HG03045 (cell line): ENCODE data around the gene SPATA32.
"Not testable (repeated sequence)": the region's sequence is repeated elsewhere in the genome, so short reads cannot be mapped to it uniquely, and the experiment has no call there.

ENCODE experiments used
- ATAC-seq: cut with Tn5 transposase; IDR thresholded peaks from one replicate; pipeline ENCODE4 v1.9.1; 2021; ENCODE audit warnings: mild to moderate bottlenecking, moderate library complexity; ENCODE audit not compliant: unreplicated experiment

Gene SPATA32, protein sequence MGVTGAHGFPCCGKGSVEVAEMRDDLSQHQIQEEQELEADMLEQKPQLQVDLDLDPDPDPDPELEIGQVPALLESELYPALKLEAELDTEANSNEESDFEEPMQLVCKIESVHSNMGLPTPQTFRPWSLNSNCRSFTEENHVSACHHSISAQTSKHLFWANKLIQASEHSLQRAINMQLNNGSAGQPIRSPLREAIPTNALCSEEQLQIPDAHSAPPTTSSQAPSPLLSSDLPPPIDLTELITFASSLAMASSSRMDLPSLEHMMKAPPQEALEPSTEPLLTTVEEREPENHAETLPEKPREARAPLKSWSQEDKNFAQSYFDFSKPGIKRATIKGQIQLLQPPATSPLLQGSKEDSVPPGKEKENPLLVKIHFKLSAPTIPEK

DNA sequence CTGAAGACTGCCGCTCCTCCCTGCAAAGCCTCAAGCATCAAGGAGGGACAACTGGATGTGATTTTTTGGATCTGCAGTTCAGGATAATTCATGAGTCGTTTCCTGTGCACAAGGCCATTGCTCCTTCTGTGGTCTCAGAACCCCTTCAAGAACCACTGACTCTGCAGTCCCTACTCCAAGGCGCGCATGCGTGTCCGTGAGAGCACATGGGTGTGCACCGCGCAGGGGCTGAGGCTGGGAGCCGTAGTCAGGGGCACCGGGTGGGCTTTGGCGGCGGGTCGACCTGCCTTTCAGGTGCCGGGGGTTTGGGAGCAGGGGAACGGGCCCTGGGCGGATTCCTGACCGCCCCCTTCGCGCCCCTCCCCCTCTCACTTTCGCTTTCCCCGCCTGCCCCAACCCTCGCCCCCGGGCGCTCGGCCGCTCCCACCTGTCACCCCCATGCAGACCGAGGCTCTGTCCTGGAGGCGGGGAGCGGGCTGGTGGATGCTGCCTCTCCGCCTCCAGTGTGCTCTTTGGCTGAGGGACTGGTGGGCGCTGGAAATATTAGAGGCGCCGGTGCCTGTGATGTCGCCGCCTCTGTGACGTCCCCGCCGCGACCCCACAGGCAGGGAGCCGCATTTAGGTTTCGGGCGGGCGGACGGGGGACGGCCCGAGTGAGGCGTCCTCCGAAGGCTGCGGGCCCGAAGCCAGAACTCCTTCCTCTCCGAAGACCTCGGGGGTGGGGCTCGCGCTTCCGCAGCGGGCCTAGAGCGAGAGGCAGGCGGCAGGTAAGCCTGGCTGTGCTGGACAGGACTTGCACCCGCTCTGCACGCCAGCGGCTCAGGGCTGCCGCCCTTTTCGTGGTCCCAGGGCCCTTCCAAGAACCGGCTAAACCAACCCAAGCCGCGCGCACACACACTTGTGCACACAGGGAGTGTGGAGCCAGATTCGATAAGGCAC lies at the start of gene SPATA32:
Gene SPATA32, minus strand, starts transcription at position 518 of the 939 bp plus-strand sequence. Its CDS starts 78 bp downstream, at position 440.
- ATAC-seq: peak; percentile 42

DNA sequence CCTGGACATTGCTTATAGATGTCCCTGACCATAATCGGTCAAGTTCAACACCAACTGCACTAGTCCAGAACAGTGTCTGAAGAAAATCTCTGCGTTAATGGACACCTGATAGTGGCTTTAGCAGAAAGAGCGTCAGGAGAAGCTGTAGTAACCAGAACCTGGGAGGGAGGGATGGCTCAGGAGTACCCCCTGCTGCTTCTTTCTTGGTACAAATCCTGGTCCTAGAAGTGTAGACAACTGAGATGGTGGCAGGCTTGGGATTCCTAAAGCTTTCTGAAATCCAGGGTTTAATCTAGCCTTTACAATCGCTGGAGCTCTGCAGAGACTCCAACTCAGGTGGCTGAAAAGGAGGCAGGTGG lies 49.5 kb upstream of the SPATA32 start:
- no peak for ATAC-seq

- no peak for ATAC-seq
Measured at GRCh38 chr17:45310380-45311324, 48.8 kb upstream of the SPATA32 start.

- no peak for ATAC-seq
Measured at GRCh38 chr17:45309400-45309799, 47.5 kb upstream of the SPATA32 start.

- ATAC-seq: no peak
Measured at GRCh38 chr17:45308840-45309239, 46.9 kb upstream of the SPATA32 start.

GRCh38 chr17:45308016-45308365 lies 46.1 kb upstream of the SPATA32 start:
- ATAC-seq: no peak

DNA sequence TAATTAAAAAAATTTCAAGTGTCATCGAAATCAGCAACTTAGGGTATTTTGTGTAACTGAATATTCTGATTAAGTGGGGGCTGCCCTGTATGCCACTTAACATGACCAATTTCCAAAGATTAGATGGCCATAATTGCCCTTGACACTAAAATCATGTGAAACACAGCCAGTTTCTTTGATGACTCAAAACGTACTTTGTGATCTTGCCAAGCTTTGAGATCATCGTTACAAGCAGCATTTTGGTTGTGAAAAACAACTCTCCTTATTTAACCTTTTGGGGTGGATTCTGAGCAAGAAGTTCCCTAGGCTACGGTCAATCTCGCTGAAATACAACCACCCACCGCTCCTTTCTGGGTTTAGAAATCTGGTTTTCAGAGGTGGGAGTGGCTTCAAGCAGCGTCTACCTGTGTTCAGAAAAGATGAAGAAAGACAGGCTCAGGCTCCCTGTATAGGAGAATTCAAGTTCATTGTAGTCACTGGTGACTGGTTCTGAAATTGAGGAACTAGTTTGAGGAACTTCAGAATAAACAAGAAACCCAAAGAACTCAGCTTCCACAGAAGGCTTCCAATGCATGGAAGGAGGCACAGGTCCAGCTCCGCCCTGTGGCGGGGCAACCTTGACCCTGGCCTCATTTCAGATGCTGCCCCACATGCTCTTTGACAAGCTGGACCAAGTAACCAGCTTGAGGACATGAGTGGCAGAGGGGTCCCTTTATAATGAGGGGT lies 45.6 kb upstream of the SPATA32 start:
- no peak for ATAC-seq

- ATAC-seq: no peak
Measured at GRCh38 chr17:45306623-45307022, 44.7 kb upstream of the SPATA32 start.

DNA sequence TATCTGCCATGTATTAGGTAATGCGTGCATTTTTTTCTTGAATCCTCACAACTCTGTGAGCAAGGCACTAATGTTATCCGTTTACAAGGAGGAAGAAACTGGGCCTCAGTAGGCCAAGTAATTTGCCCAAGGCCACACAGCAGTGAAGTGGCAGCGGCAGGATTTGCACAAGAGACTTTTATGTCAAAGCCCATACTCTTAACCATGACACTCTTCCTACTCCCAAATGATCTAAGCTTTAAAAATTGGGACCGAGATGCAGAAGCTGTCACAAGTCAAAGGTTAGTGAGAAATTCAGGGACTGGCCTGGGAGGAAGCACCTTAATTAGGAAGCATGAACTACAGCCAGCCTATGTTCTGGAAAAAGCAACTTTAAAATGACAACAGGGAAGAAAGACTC lies 44.2 kb upstream of the SPATA32 start:
- no peak for ATAC-seq

DNA sequence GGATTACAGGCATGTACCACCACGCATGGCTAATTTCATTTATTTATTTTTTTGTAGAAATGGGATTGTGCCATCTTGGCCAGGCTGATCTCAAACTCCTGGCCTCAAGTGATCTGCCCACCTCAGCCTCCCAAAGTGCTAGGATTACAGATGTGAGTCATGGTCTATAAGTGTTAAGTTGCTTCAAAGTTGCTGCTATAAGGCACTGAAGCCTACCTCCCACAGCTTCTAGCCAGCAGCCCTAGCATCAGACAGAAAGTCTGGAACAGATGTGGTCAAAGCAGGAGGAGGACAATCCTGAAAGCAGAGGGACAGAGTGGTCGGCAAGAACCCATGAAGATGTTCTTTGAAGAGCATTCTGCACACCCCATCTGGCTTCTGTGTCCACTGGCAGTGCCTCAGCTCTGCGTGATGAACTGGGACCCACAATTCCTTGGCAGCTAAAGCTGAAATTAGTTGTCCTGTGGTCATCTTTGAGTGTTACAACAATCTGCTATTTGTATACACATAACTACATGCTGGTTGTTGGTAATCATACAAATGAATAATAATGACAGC lies 43.7 kb upstream of the SPATA32 start:
- no peak for ATAC-seq

- peak; percentile 62 for ATAC-seq
Measured at GRCh38 chr17:45302649-45303173, 40.8 kb upstream of the SPATA32 start.

GRCh38 chr17:45302220-45302619 lies 40.3 kb upstream of the SPATA32 start:
- not testable (repeated sequence) for ATAC-seq

DNA sequence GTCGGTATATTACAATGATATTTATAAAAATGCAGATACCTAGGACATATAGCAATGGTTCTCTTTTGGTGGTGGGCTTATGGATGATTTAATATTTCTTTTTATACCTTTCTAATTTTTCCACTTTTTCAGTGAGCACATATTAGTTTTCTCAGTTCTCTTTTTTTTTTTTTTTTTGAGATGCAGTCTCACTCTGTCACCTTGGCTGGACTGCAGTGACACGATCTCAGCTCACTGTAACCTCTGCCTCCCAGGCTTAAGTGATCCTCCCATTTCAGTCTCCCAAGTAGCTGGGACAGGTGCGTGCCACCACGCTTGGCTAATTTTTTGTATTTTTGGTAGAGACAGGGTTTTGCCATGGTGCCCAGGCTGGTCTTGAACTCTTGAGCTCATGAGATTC lies 39.8 kb upstream of the SPATA32 start:
- ATAC-seq: no peak

DNA sequence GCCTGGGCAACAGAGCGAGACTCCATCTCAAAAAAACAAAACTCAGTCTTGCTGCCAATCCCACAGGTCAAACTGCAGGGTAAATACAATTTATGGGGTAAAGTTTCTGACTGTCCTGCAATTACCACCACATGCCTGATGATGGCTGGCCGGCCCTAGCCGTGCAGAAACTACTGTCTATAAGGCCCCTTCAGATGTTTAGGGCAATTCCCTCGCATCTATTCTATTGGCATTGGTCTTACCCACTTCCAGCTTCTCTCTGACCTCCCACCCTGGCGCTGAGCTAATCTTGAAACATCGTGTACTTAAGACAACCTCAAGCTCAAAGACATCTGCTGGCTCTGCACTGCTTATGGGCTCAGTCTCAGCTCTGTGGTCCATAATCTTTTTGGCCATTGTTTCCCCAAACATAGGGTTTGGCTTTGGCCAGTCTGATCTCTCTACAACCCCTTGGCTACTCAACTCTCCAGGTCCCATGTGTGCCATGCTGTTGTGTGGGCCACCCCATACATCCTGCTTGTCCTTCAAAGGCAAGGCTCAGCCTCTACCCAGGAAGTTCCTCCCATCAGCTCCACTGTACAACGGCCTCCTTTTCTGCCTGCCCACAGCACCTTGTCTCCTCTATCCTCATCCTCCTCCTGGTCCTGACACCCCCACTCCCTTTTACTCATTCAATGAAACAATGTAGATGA lies 38.3 kb upstream of the SPATA32 start:
- no peak for ATAC-seq

DNA sequence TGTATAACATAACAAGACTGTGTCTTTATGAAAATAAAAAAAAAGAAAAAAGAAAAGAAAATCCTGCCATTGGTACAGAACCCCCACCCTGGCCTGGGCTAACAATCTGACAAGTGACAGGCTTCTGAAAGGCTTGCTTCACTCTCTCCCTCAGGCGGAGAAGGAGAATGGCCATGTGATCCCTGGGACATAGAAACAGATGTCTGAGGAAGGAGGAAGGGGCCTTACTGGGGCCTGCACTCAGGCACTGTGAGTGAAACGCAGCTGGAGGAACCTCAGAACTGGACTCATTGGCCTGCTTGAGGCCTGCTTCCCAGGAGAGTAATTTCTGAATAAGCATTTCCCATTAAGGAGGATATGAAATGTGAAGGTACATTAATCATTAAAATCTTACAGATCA lies 37.5 kb upstream of the SPATA32 start:
- no peak for ATAC-seq

DNA sequence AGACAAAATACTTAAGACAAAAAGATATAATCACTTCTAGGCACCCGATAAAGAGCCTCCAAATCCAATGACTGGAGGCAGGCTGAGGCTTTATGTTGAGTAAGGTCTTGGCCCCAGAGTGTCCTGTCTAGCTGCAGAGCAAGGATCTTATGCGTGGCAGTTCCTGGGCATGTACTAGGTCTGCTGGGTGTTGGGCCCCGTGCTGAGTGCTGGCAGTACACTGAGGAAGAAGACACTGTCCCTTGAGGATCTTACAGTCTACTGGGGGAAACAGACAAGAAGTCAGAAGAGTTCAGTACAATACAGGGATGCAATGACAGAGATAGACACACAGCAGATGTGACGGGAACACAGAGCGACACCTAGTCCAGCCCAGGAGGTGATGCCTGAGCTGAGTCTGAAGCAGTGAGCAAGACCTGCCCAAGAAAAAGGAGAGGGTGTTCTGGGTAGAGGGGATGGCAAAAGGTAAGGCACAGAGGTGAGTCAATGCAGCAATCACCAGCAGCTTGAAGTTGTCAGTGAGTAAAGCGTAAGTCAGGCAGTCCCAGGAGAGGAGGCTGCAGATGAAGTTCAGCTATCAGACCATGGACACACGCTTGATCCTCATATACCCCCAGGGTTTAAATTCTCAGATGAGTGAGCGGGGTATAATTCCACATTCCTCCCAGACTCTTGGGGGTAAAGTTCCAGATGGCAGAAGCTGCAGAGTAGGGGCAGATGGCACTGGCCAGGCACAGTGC lies 36.8 kb upstream of the SPATA32 start:
- ATAC-seq: no peak

DNA sequence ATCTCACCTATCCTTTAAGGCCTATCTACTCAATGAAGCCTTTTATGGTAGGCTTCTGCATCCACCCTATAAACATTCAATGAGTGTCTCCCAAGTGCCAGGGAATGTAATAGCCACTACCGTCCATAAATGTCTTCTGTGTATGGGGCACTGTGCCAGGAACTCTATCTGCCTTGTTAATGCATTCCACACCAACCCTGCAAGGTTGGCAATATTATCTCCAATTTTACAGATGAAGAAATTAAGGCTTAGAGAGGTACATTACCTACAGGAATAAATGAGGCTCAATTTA lies 34.9 kb upstream of the SPATA32 start:
- no peak for ATAC-seq

GRCh38 chr17:45296003-45296832 lies 34.3 kb upstream of the SPATA32 start:
- no peak for ATAC-seq
